ENCODE data around the gene ZBTB2.

The ZBTB2 gene, protein sequence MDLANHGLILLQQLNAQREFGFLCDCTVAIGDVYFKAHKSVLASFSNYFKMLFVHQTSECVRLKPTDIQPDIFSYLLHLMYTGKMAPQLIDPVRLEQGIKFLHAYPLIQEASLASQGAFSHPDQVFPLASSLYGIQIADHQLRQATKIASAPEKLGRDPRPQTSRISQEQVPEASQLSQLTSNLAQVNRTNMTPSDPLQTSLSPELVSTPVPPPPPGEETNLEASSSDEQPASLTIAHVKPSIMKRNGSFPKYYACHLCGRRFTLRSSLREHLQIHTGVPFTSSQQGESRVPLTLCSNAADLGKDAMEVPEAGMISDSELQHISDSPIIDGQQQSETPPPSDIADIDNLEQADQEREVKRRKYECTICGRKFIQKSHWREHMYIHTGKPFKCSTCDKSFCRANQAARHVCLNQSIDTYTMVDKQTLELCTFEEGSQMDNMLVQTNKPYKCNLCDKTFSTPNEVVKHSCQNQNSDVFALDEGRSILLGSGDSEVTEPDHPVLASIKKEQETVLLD

DNA sequence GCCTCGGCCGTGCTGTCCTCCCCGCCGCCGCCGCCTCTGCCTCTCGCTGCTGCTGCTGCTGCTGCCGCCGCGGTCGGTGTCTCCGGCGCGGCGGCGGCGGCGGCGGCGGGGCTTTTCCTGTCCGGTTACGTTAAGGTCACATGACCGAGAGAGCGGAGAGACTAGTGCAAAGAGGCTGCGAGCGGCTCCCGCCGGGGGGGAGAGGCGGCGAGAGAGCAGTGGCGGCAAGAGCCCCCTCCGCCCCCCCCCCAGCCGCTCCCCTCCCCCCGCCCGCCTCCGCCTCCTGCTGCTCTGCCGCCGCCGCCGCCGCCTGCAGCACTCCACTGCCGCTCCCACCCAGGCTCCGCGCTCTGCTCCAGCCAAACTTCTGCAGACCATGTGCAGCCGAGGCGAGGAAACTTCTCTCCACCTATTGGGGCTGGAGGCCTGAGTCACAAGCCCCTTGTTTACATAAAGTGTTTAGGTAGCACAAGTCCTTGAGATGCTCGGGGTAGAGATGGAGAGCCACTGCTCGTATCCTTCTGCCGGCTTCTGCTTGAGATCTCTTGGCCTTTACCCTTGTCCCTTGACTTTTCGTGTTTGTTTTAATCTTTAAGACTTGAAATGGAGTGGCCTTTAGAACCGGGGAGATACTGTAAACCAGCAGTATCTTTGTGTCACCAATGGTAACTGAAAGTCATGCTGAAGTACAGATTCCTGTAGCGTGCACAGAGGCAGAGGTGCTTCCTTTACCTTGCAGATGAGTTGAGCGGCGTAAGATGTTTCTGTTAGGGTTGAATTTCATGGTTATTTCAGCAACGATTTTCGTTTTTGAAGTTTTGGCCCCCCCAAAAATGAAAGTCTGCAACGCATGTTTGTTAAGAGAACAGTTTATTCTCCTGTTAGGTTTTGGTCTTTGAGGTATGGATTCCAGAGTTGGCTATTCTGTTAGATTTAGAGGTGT lies at the start of gene ZBTB2:
Gene ZBTB2 (minus strand): TSS at position 89 of the 943 bp plus-strand sequence. CDS start 17,922 bp downstream, outside the sequence.
- in situ Hi-C loops (cut with MboI; ENCODE audit: low sequenced_read_pairs) = no loop called here
- Histone ChIP-seq H3K36me3 (replicated peaks) (peaks cover 5% of the 10 kb centered on the region), H3K27me3 (ENCODE audit: low read depth) (no peaks in the 10 kb centered on the region), H3K9me3 (no peaks in the 10 kb centered on the region), H3K4me1 (peaks cover 32% of the 10 kb centered on the region), H3K4me3 (peak within 1 kb of the TSS; percentile 76)
- DNase-seq (ENCODE audit: low spot score in 2 of 2) = peak; percentile 74 to 82

DNA sequence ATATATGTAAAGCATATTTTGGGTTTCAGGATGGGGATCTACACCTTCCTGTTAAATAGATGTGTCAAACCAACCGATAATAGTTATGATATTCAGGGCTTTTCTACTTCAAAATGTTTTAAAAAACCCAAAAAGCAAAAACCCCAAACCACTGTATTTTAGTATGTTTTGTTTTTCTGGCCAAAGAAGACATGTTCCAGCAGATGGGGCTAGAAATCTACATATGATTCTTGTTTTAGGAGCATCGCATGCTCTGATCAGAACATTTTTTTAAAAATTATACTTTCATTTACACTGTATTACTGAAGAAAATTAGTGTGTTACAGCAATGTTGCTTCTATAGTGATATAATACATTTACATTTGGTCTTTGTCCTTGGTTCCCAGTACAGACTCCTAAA lies 49.6 kb upstream of the ZBTB2 start:
- peaks cover 12% of the 10 kb centered on the region for H3K36me3 ChIP-seq (replicated peaks)
- no peak for DNase-seq (ENCODE audit: low spot score in 2 of 2)
- H3K4me1 ChIP-seq = no peaks in the 10 kb centered on the region
- no peak overlapping the region for H3K4me3 ChIP-seq
- H3K9me3 ChIP-seq = no peaks in the 10 kb centered on the region
- in situ Hi-C loops (cut with MboI; ENCODE audit: low sequenced_read_pairs) = loop anchor here (25.0 kb wide), 1 partner anchor 821 kb away; no protein-coding TSS in a partner anchor
- no peaks in the 10 kb centered on the region for H3K27me3 ChIP-seq (ENCODE audit: low read depth)

DNA sequence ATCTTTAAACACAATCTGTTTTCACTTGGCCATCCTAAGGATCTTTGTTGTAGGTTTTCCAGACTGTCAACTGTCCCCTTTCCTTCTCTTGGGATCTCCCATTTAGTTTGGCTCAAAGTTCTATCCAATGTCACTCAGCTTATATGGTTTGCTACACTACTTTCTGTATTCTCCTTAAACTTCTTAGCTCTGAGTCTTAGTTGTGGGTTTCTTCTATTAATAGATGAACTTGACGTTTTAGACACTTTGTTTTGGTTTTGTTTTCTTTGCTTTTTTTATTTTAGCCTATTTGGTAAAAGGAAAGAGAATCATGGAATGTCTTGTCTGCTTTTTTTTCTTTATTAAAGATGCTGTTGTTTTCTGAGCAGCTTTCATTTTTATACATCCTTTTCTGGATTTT lies 49.1 kb upstream of the ZBTB2 start:
- H3K27me3 ChIP-seq (ENCODE audit: low read depth) = no peaks in the 10 kb centered on the region
- H3K4me3 ChIP-seq = no peak overlapping the region
- in situ Hi-C loops (cut with MboI; ENCODE audit: low sequenced_read_pairs) = loop anchor here (25.0 kb wide), 1 partner anchor 822 kb away; no protein-coding TSS in a partner anchor
- peaks cover 11% of the 10 kb centered on the region for H3K36me3 ChIP-seq (replicated peaks)
- H3K4me1 ChIP-seq = no peaks in the 10 kb centered on the region
- no peak for DNase-seq (ENCODE audit: low spot score in 2 of 2)
- no peaks in the 10 kb centered on the region for H3K9me3 ChIP-seq

DNA sequence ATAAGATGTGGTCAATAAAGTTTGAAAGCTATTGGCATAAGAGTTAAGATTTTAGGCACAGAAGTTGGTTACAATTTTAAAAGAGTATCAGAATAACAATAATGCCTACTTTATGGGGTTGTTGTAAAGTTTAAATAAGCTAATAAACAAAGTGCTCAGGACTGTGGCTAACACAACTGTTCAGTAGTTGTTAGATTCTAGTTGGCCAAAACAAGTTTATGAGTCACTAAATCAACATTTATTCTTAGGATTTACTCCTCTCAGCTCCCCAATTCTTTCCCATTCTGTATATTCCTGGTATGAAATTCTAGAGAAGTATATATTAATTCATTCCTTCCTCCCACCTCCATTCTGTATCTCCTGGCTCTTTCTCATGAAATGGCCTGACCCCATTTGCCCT lies 46.0 kb upstream of the ZBTB2 start:
- no peak for DNase-seq (ENCODE audit: low spot score in 2 of 2)
- no peaks in the 10 kb centered on the region for H3K27me3 ChIP-seq (ENCODE audit: low read depth)
- no peak overlapping the region for H3K4me3 ChIP-seq
- in situ Hi-C loops (cut with MboI; ENCODE audit: low sequenced_read_pairs) = loop anchor here (25.0 kb wide), 1 partner anchor 825 kb away; no protein-coding TSS in a partner anchor
- no peaks in the 10 kb centered on the region for H3K9me3 ChIP-seq
- H3K36me3 ChIP-seq (replicated peaks) = peaks cover 19% of the 10 kb centered on the region
- H3K4me1 ChIP-seq = peaks cover 4% of the 10 kb centered on the region; the same call in 1 of the 2 replicates

DNA sequence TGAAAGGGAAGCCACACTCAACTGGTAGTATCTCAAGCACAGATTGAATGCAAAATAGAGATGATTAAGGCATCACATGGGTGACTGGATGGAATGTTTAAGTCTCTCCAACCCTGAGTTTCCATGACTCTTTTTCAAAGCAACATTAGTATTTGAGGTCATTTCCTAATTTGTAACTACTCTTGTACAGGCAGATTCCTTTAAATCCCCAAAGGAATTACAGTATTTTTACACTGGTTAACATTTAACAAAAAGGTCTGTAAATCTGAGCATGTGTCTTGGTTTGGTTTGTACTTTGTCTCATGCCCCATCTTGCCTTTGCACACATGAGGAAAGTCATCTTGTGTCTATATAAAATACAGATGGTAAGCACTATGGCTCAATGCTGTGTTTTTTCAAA lies 45.4 kb upstream of the ZBTB2 start:
- no peaks in the 10 kb centered on the region for H3K27me3 ChIP-seq (ENCODE audit: low read depth)
- H3K4me1 ChIP-seq = peaks cover 6% of the 10 kb centered on the region; the same call in 1 of the 2 replicates
- H3K4me3 ChIP-seq = no peak overlapping the region
- peaks cover 24% of the 10 kb centered on the region for H3K36me3 ChIP-seq (replicated peaks)
- no peak for DNase-seq (ENCODE audit: low spot score in 2 of 2)
- H3K9me3 ChIP-seq = no peaks in the 10 kb centered on the region
- in situ Hi-C loops (cut with MboI; ENCODE audit: low sequenced_read_pairs) = loop anchor here (25.0 kb wide), 1 partner anchor 825 kb away; no protein-coding TSS in a partner anchor

DNA sequence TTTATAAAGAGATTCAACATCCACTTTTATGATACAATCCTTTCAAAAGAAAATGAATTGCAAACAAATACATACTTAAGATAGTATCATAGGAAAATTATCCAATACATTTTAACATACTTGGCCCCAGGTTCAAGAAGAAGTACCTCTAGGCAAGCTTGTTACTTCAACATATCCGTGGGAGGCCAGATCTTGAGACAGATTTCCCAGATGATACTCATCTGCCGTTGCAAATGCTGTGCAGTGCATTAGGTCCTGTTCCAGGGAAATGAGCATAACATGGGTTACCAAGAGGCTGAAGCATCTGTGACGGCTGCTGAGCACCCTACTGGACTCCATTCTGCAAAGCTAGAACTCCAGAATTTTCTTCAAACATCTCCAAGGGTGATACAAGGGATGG lies 44.9 kb upstream of the ZBTB2 start:
- in situ Hi-C loops (cut with MboI; ENCODE audit: low sequenced_read_pairs) = loop anchor here (25.0 kb wide), 1 partner anchor 826 kb away; no protein-coding TSS in a partner anchor
- Histone ChIP-seq H3K4me3 (no peak overlapping the region), H3K27me3 (ENCODE audit: low read depth) (no peaks in the 10 kb centered on the region), H3K9me3 (no peaks in the 10 kb centered on the region), H3K36me3 (replicated peaks) (peaks cover 27% of the 10 kb centered on the region), H3K4me1 (peaks cover 6% of the 10 kb centered on the region; the same call in 1 of the 2 replicates)
- DNase-seq (ENCODE audit: low spot score in 2 of 2) = no peak

DNA sequence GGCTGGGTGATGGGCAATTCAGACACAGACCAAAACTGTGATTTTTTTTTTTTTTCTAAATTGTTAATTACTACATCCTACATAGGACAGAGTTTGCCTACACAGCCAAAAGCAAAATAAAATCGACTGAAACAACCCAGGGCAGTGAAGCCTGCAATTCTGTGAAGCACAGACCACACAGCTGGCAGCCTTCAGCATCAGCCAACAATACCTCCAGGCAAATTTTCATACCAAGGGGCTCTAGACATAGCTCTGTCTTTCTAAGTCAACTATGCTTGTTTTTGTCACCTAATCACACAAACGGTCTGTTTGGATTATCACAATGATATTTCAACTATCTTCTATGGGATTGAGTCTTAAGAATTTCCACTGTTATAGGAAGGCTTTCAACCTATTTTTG lies 43.0 kb upstream of the ZBTB2 start:
- H3K4me3 ChIP-seq = no peak overlapping the region
- no peaks in the 10 kb centered on the region for H3K9me3 ChIP-seq
- peaks cover 41% of the 10 kb centered on the region for H3K36me3 ChIP-seq (replicated peaks)
- no peaks in the 10 kb centered on the region for H3K27me3 ChIP-seq (ENCODE audit: low read depth)
- DNase-seq (ENCODE audit: low spot score in 2 of 2) = no peak
- peaks cover 6% of the 10 kb centered on the region; the same call in 1 of the 2 replicates for H3K4me1 ChIP-seq
- in situ Hi-C loops (cut with MboI; ENCODE audit: low sequenced_read_pairs) = loop anchor here (25.0 kb wide), 1 partner anchor 828 kb away; no protein-coding TSS in a partner anchor

DNA sequence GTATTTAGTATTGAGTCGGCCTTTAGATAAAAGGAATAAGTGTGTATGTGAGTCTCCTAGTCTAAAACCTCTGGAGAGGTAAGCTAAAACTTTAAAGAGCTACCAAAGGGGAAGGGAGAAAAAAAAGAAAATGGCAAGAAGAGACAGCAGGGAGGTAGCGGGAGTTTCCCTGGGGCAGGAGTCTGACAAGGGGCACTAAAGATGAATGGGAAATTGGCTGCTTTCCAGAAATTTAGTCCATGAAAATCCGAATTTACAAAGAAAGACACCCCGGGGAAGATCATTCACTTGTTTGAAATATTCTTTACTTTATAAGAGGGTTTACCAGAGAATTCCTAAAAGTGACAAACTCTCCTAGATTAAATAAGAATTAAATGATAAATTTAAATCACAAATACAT lies 41.3 kb upstream of the ZBTB2 start:
- in situ Hi-C loops (cut with MboI; ENCODE audit: low sequenced_read_pairs) = loop anchor here (25.0 kb wide), 1 partner anchor 830 kb away; no protein-coding TSS in a partner anchor
- H3K36me3 ChIP-seq (replicated peaks) = peaks cover 51% of the 10 kb centered on the region
- H3K4me3 ChIP-seq = no peak overlapping the region
- DNase-seq (ENCODE audit: low spot score in 2 of 2) = no peak
- no peaks in the 10 kb centered on the region for H3K9me3 ChIP-seq
- peaks cover 6% of the 10 kb centered on the region; the same call in 1 of the 2 replicates for H3K4me1 ChIP-seq
- no peaks in the 10 kb centered on the region for H3K27me3 ChIP-seq (ENCODE audit: low read depth)

DNA sequence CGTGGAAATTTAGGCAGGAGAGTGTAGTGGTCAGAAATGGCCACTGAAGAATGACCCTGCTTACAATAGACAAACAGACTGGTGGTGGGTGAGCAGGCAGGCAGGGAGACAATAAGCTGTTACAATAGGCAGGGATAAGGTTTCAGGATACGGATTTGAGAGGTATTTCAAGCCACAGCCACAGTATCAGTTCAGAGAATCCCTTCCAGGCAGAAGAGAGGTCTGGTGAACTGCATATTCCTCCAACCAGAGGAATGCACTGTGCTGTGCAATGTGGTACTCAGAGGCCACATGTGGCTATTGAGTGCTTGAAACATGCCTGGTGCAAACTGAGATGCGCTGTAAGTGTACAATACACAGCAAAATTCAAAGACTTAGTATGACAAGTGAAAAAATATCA lies 40.0 kb upstream of the ZBTB2 start:
- Histone ChIP-seq H3K9me3 (no peaks in the 10 kb centered on the region), H3K4me3 (no peak overlapping the region), H3K36me3 (replicated peaks) (peaks cover 54% of the 10 kb centered on the region), H3K4me1 (peaks cover 6% of the 10 kb centered on the region; the same call in 1 of the 2 replicates), H3K27me3 (ENCODE audit: low read depth) (no peaks in the 10 kb centered on the region)
- in situ Hi-C loops (cut with MboI; ENCODE audit: low sequenced_read_pairs) = loop anchor here (25.0 kb wide), 1 partner anchor 831 kb away; no protein-coding TSS in a partner anchor
- DNase-seq (ENCODE audit: low spot score in 2 of 2) = no peak

DNA sequence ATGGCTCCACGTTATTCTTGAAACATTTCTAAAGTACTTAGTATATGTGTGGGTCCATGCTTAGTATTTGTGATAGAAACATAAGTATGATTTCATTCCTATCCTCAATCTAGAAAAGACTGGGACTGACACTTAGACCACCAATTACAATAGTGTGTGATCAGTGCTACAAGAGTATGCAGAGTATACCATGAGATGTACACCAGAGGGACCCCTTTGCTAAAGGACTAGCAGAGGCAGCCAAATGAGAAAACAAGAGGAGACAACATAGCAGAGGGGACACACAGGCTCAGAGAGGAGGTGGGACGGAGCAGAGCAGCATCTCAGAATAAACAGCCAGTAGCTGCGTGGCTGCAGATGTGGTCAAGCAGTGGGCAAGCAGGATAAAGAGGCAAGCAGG lies 39.5 kb upstream of the ZBTB2 start:
- Histone ChIP-seq H3K4me1 (peaks cover 6% of the 10 kb centered on the region; the same call in 1 of the 2 replicates), H3K27me3 (ENCODE audit: low read depth) (no peaks in the 10 kb centered on the region), H3K9me3 (no peaks in the 10 kb centered on the region), H3K36me3 (replicated peaks) (peaks cover 54% of the 10 kb centered on the region), H3K4me3 (no peak overlapping the region)
- DNase-seq (ENCODE audit: low spot score in 2 of 2) = no peak
- in situ Hi-C loops (cut with MboI; ENCODE audit: low sequenced_read_pairs) = loop anchor here (25.0 kb wide), 1 partner anchor 831 kb away; no protein-coding TSS in a partner anchor

DNA sequence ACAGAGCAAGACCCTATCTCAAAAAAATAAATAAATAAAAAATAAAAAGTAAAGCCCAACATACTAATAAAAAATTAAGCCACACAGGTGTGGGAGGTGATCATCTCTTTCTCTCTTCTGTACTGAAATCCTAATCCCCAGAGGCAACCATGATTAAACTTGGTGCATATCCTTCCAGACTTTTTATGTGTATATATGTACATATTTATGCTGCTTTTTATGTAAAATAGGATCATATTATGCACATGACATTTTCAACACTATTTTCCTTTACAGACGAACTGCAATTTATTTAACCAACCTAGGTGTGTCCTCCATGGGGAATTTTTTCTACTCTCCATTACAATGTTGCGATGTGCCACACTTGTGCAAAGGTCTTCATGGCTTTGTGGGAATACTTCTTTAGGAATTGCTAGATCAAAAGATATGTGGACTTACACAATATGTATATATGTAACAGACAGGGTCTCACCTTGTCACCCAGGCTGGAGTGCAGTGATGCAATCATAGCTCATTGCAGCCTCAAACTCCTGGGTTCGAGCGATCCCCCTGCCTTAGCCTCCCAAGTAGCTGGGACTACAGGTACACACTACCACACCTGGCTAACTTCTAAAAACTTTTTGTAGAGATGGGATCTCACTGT lies 36.9 kb upstream of the ZBTB2 start:
- peaks cover 64% of the 10 kb centered on the region for H3K36me3 ChIP-seq (replicated peaks)
- no peak overlapping the region for H3K4me3 ChIP-seq
- DNase-seq (ENCODE audit: low spot score in 2 of 2) = no peak
- no peaks in the 10 kb centered on the region for H3K27me3 ChIP-seq (ENCODE audit: low read depth)
- no peaks in the 10 kb centered on the region for H3K9me3 ChIP-seq
- peaks cover 6% of the 10 kb centered on the region; the same call in 1 of the 2 replicates for H3K4me1 ChIP-seq
- in situ Hi-C loops (cut with MboI; ENCODE audit: low sequenced_read_pairs) = loop anchor here (25.0 kb wide), 1 partner anchor 834 kb away; no protein-coding TSS in a partner anchor

DNA sequence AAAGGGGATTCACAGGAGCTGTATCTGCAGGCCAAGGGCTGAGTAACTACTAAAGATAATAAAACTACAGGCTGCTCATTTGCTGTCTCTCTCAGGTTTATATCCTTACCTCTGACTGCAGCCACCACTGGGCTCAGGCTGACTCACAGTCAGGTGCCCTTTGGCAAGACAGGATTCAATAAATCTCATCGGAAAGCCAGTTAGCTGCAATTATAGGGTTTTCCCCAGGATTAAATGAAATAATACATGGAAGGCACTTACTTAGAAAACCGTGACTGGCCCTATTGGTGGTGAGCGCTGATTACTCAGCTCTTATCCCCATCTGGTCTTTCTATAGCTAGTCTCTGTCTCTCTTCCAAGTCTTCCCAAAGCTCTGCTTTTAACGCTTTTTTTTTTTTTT lies 34.2 kb upstream of the ZBTB2 start:
- DNase-seq (ENCODE audit: low spot score in 2 of 2) = no peak
- in situ Hi-C loops (cut with MboI; ENCODE audit: low sequenced_read_pairs) = loop anchor here (25.0 kb wide), 1 partner anchor 837 kb away; no protein-coding TSS in a partner anchor
- H3K36me3 ChIP-seq (replicated peaks) = peaks cover 55% of the 10 kb centered on the region
- no peak overlapping the region for H3K4me3 ChIP-seq
- H3K27me3 ChIP-seq (ENCODE audit: low read depth) = no peaks in the 10 kb centered on the region
- no peaks in the 10 kb centered on the region for H3K9me3 ChIP-seq
- H3K4me1 ChIP-seq = no peaks in the 10 kb centered on the region
